Measurements from ENCODE around the gene SETD1B. TPM values are rescaled to one million over a fixed set of nuclear protein-coding genes. Genes with fewer than 3 reads are reported as not detected.

SETD1B gene
- total RNA-seq, 6 donors from 2014 or later = 9.3 to 47.1 (median 20.4) TPM

DNA sequence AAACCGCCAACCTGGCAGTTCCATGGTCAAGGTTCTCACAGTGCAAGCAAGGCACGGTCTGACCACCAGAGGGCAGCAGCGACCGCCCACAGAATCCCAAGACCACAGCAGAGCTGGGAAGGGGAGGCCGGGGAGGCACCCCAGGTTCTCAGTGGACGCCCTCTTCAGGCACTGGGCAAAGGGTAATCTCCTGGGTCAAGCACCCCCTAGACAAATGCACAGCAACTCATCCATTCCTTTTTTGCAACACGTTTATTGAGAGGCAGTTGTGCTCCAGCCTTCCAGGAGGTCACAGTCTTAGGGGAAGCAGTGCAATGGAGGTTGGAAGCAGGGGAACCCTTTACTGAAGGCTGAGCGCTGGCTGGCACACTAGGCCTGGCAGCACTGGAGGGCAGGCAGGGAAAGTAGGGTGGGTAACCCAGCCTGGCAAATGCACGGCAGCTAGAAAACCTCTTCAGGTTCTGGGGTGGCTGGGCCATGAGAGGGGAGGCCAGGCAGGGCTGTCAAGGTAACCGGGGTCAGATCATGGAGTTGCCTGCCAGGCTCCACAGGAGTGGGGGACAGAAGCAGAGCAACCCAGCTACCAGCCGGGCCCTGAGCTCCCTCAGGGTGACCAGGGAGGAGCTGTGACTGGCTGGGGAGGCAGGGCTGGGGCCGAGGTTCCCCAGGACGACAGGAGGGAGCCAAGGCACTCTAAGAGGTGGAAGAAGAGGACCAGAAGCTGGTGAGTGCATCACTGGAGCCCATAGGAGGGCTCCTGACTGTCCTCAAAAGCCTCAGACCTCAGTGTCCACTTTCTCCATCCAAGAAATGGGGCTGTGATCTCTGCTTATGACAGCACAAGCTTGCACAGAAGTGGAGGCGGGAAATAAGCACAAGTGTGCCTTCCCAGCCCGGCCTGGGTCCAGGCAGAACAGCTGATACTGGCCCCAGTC lies 8.5 kb upstream of the SETD1B start:
- WGBS, 2 donors = 44 to 59% methylated on average over 7 to 15 of the region's 15 CpGs
- Histone ChIP-seq H3K27ac (peak overlapping the region; percentile 81 to 97 (median 88)), H3K4me3 (peak overlapping the region in 3 of 4 donors; percentile 6 to 57 (median 57)), H3K36me3 (peaks cover 0 to 13% (median 11%) of the 10 kb centered on the region in 4 donors), H3K4me1 (peaks cover 65 to 95% (median 89%) of the 10 kb centered on the region in 4 donors), H3K9me3 (no peaks in the 10 kb centered on the region), H3K27me3 (no peaks in the 10 kb centered on the region)
- peak; percentile 94 to 97 (median 96) for TF ChIP-seq CTCF (IDR thresholded peaks at IDR 0.05)
- TF ChIP-seq EP300 (IDR thresholded peaks at IDR 0.05) = no peak
- TF ChIP-seq POLR2A (IDR thresholded peaks at IDR 0.05) = peak in 2 of 4 donors; percentile 24 to 43
- TF ChIP-seq POLR2AphosphoS5 (IDR thresholded peaks at IDR 0.05) = peak in 1 of 2 donors; percentile 32
- peak; percentile 90 to 94 for DNase-seq
- ATAC-seq (ENCODE audit: low FRiP score in 2 of 2) = peak; percentile 78 to 80

DNA sequence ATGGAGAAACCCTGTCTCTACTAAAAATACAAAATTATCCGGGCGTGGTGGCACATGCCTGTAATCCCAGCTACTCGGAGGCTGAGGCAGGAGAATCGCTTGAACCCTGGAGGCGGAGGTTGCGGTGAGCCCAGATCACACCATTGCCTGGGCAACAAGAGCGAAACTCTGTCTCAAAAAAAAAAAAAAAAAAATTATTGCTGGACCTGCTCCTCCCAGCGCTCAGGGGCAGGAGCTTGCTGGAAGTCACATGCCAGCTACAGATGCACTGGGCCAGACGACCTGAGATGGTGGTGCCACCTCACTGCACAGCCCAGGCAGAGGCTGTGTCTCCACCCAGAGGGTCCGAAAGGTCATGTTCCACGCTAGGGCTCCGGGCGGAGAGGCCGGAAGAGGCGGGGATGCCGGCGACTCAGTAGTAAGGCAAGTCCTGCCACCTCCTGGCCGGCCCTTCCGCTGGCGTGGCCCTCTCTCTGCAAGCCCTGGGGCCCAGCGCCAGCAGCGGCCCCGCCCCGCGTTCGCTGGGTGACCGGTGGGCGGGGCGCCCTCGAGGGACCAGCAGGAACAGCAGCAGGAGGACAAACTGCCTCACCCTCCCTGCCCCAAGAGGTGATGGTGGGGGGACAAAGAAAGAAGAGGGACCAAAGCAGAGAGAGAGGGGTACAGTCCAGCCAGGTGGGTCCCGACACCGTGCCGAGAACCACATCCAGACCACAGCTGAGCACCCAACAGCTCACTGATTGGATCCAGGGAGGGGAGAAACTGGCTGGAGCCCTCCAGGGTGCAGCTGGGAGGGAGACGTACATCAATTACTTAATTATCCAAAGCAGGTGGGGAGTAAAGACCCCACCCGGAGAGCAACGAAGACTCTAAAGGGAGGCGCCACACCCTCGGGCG lies 6.7 kb upstream of the SETD1B start:
- peak overlapping the region; percentile 74 to 100 (median 96) for H3K27ac ChIP-seq

GRCh38 chr12:121797937-121798786 lies 5.6 kb upstream of the SETD1B start:
- DNase-seq (peak in 1 of 2 donors; percentile 60), ATAC-seq (ENCODE audit: low FRiP score in 2 of 2) (no peak)
- H3K4me3 ChIP-seq = peak overlapping the region in 2 of 4 donors; percentile 77 to 85
- H3K27me3 ChIP-seq = no peaks in the 10 kb centered on the region
- peaks cover 60 to 67% (median 62%) of the 10 kb centered on the region in 4 donors for H3K4me1 ChIP-seq
- TF ChIP-seq EP300 (IDR thresholded peaks at IDR 0.05) = no peak
- no peak for TF ChIP-seq POLR2A (IDR thresholded peaks at IDR 0.05)
- TF ChIP-seq CTCF (IDR thresholded peaks at IDR 0.05) = no peak
- no peak for TF ChIP-seq POLR2AphosphoS5 (IDR thresholded peaks at IDR 0.05)
- H3K27ac ChIP-seq = peak overlapping the region; percentile 96 to 100 (median 98)
- H3K36me3 ChIP-seq = peaks cover 0 to 13% (median 11%) of the 10 kb centered on the region in 4 donors
- WGBS, 2 donors = 46 to 64% methylated on average over 7 to 18 of the region's 19 CpGs
- H3K9me3 ChIP-seq = no peaks in the 10 kb centered on the region

More for the DNA sequence above, 6.7 kb upstream of the SETD1B start:
- peaks cover 60 to 78% (median 72%) of the 10 kb centered on the region in 4 donors for H3K4me1 ChIP-seq
- TF ChIP-seq EP300 (IDR thresholded peaks at IDR 0.05) (peak in 1 of 4 donors; percentile 51), CTCF (IDR thresholded peaks at IDR 0.05) (peak in 5 of 6 experiments; percentile 22 to 65 (median 48)), POLR2A (IDR thresholded peaks at IDR 0.05) (peak in 1 of 4 donors; percentile 41), POLR2AphosphoS5 (IDR thresholded peaks at IDR 0.05) (peak; percentile 71 to 78)
- peak; percentile 45 to 73 for ATAC-seq (ENCODE audit: low FRiP score in 2 of 2)
- DNase-seq = peak; percentile 97 to 98
- WGBS, 2 donors = 46 to 47% methylated on average over 24 to 28 of the region's 39 CpGs
- H3K36me3 ChIP-seq = peaks cover 0 to 13% (median 11%) of the 10 kb centered on the region in 4 donors
- peak overlapping the region in 3 of 4 donors; percentile 6 to 77 (median 25) for H3K4me3 ChIP-seq
- H3K27me3 ChIP-seq = no peaks in the 10 kb centered on the region
- H3K9me3 ChIP-seq = no peaks in the 10 kb centered on the region

DNA sequence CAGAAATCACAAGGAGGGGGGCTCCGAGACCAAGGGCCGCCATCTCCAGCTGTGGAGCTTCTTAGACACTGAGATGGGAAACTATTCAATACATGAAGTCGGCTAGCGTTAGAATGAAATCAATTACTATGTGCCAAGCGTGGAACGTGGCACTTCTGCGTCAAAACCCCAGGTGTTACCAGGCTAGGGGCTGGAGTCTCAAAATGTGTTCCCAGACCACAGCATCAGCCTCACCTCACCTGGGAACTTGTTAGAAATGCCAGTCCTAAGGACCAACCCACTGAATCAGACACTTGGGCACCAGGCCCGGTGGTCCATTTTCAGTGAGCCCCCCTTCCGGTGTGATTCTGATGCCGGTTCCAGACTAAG lies 5.0 kb upstream of the SETD1B start:
- Histone ChIP-seq H3K4me1 (peaks cover 54 to 61% (median 56%) of the 10 kb centered on the region in 4 donors), H3K27ac (peak overlapping the region; percentile 96 to 100 (median 98)), H3K9me3 (no peaks in the 10 kb centered on the region), H3K36me3 (peaks cover 0 to 13% (median 11%) of the 10 kb centered on the region in 4 donors), H3K27me3 (no peaks in the 10 kb centered on the region), H3K4me3 (peak overlapping the region in 3 of 4 donors; percentile 66 to 85 (median 77))
- TF ChIP-seq POLR2A (IDR thresholded peaks at IDR 0.05) (no peak), POLR2AphosphoS5 (IDR thresholded peaks at IDR 0.05) (no peak)
- no peak for ATAC-seq (ENCODE audit: low FRiP score in 2 of 2)
- DNase-seq = no peak
- 42 to 70% methylated on average over 4 to 9 of the region's 10 CpGs for WGBS, 2 donors
